ENCODE results near the gene GEN1.

- TF ChIP-seq, protein P1, sequence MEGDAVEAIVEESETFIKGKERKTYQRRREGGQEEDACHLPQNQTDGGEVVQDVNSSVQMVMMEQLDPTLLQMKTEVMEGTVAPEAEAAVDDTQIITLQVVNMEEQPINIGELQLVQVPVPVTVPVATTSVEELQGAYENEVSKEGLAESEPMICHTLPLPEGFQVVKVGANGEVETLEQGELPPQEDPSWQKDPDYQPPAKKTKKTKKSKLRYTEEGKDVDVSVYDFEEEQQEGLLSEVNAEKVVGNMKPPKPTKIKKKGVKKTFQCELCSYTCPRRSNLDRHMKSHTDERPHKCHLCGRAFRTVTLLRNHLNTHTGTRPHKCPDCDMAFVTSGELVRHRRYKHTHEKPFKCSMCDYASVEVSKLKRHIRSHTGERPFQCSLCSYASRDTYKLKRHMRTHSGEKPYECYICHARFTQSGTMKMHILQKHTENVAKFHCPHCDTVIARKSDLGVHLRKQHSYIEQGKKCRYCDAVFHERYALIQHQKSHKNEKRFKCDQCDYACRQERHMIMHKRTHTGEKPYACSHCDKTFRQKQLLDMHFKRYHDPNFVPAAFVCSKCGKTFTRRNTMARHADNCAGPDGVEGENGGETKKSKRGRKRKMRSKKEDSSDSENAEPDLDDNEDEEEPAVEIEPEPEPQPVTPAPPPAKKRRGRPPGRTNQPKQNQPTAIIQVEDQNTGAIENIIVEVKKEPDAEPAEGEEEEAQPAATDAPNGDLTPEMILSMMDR (conservative IDR thresholded peaks at IDR 0.05; ENCODE audit: low read depth, low read length): no peak
- TF ChIP-seq RFX5 (IDR thresholded peaks at IDR 0.05; ENCODE audit: low read depth, low read length) (no peak), USF2 (IDR thresholded peaks at IDR 0.05; ENCODE audit: low read depth, low read length) (no peak), MAFK (IDR thresholded peaks at IDR 0.05; ENCODE audit: low read depth, low read length) (no peak), BHLHE40 (IDR thresholded peaks at IDR 0.05; ENCODE audit: low read depth, low read length) (no peak), RAD21 (IDR thresholded peaks at IDR 0.05; ENCODE audit: low read length) (no peak), NFE2L2 (IDR thresholded peaks at IDR 0.05; ENCODE audit: low read depth, low read length) (no peak), POLR2A (IDR thresholded peaks at IDR 0.05; ENCODE audit: low read depth, low read length) (no peak)
These were observed 38.6 kb downstream of the GEN1 start for GRCh38 chr2:17792515-17792914.
